Stimulated activated CD8-positive, alpha-beta memory T cell treated with anti-CD3 and anti-CD28 coated beads, Interleukin-4, amount 100 ng/mL, for 1 hour (primary cell): ENCODE results near the gene INHA.
A peak's percentile ranks its signal among the peaks of the same experiment; 100 is the strongest.

Source experiments
- DNase-seq, 2 donors: peaks; one replicate each; pipeline ENCODE4 v3.0.0-alpha.2; 2020; ENCODE audit warnings: low read depth in 2 of 2, low spot score in 1 of 2

INHA gene

GRCh38 chr2:219539926-219540678 is 32.0 kb upstream of the INHA start:
- DNase-seq = no peak

DNA sequence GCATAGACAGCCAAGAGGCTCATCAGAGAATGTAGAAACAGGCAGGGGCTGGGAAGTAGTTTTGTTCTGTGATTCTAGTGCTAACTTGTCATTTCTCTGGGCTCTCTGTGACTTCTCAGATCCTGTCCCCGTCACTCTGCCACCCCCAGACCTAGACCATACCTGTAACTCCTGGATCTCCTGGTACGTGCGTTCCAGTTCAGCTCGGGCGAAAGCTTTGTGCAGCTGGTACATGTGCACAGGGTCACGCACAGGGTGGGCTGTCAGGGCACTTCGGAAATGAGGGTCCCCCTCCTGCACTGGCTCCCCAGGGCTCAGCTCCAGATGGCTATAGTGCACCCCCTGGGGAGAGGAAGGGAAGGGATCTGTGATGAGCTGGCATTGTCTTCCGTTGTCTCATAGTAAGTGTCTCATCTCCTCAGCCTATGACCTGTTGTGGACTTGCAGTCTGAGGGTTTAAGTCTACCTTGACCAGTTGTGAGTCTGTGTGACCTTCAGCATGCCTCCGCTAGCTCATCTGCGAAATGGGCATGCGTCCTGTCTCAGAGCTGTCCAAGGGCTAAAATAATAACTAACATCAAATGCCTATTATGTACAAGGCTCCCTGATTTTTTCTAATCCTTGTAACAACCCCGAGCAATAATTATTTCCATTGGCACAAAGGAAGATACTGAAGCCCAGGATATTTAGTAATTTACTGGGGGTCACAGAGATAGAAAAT is 31.2 kb upstream of the INHA start:
- DNase-seq = no peak

DNA sequence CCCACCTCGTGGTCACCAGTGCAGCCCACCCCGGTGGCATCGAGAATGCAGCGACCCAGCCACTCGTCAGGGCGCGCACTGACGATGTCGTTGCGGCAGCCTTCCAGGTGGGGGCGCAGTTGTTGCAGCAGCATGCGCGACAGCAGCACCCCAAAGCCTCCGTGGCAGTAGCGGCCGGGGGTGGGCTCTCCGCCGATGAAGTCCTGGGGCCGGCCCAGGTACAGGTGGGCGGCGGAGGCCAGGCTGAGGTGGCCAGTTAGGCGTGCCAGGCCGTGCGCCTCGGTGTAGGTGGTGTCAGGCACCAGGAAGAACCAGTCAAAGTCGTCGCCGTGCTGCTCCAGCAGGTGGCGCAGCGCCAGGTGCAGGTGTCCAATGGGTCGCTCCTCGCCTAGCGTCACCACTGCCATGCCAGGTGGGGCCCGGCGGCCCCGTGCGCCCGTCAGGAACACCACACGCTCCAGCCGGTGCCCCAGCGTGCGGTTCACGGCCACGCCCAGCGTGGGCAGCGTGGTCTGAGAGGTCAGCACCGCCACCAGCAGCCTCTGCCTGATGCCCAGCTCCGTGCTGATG is 30.4 kb upstream of the INHA start:
- peak; percentile 60 to 69 for DNase-seq

GRCh38 chr2:219542931-219543595 is 29.0 kb upstream of the INHA start:
- DNase-seq = no peak

DNA sequence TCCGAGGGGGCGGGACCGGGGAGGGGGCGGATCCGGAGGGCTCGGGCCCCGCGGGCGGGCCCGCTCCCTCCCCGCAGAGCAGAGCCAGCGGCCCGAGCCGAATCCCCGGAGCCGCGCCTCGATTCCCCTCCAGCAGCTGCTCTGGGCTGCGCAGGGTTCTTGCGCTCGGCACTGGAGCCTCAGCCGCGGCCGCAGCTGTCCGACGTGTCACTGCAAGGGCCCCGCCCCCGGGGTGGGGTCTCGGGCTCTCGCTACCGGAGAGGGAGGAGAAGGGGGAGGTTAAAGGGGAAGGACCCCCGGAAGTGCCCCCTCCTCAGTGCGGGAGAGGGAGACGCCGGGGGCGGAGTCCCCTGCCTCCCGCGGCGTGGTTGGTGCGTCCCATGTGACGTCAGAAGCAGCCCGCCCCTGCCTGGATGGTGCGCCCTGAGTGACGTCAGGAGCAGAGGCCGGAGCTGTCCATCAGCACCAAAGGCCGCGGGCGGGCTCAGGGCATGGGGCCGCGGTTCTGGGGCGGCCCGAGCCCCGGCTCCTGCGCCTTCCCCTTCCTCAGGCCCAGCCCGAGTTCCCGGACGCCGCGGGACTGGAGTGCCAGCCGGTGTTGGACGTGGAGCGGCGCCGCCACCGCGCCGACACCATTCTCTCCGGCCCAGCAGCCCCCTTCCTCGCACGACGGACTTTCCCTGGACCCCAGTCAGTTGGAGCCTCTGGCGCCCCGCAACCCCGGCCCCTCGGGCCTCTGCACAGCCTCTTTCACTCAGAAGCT is 28.3 kb upstream of the INHA start, which contains the start of the genes CHPF and TMEM198:
CHPF (minus strand) TSS at position 214 of the 763 bp plus-strand sequence. CDS start 271 bp downstream, outside the sequence.
TMEM198 (plus strand) TSS at position 433 of the 763 bp plus-strand sequence. CDS start 700 bp downstream, outside the sequence.
- peak; percentile 76 to 82 for DNase-seq

GRCh38 chr2:219544567-219544966 is 27.5 kb upstream of the INHA start:
- DNase-seq = no peak

DNA sequence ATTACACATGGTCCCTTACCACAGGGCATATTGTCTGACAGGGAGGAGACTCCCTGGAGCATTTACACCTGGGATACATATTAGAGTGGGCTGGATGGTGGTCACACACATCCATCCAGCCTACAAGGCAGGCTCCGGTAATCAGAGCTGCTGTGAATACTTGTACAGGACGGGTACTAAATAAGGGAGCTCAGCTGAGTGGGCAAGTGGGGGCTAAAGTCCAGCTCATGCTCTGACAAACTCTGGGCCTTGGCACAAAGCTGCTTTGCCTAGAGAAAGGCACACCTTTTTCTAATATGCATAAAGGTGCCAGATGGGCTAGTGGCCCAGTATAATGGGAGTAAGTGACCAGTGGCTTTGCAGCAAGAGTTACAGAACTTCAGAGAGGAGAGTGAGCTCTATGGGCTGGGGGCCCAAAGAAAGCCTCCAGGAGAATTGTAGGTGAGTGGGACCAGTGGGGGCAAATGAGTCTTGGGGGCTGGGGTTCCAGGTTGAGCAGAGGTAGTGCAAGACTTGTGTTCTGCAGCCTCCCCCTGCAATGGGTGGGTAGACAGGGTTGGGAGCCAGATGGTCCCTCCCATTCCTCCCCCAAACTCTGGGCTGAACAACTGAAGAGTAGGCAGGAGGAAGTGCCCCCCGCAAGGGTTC is 26.7 kb upstream of the INHA start:
- no peak for DNase-seq

GRCh38 chr2:219545943-219546352 is 26.2 kb upstream of the INHA start:
- no peak for DNase-seq

DNA sequence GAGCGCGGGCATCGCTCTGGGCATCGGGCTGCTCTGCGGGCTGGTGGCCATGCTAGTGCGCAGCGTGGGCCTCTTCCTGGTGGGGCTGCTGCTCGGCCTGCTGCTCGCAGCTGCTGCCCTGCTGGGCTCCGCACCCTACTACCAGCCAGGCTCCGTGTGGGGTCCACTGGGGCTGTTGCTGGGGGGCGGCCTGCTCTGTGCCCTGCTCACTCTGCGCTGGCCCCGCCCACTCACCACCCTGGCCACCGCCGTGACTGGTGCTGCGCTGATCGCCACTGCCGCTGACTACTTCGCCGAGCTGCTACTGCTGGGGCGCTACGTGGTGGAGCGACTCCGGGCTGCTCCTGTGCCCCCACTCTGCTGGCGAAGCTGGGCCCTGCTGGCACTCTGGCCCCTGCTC is 24.5 kb upstream of the INHA start:
- DNase-seq = no peak

- no peak for DNase-seq
Measured at GRCh38 chr2:219548990-219549389, 23.1 kb upstream of the INHA start.

- DNase-seq = no peak
Measured at GRCh38 chr2:219549619-219550018, 22.5 kb upstream of the INHA start.

GRCh38 chr2:219551441-219552381 is 20.4 kb upstream of the INHA start:
- no peak for DNase-seq

DNA sequence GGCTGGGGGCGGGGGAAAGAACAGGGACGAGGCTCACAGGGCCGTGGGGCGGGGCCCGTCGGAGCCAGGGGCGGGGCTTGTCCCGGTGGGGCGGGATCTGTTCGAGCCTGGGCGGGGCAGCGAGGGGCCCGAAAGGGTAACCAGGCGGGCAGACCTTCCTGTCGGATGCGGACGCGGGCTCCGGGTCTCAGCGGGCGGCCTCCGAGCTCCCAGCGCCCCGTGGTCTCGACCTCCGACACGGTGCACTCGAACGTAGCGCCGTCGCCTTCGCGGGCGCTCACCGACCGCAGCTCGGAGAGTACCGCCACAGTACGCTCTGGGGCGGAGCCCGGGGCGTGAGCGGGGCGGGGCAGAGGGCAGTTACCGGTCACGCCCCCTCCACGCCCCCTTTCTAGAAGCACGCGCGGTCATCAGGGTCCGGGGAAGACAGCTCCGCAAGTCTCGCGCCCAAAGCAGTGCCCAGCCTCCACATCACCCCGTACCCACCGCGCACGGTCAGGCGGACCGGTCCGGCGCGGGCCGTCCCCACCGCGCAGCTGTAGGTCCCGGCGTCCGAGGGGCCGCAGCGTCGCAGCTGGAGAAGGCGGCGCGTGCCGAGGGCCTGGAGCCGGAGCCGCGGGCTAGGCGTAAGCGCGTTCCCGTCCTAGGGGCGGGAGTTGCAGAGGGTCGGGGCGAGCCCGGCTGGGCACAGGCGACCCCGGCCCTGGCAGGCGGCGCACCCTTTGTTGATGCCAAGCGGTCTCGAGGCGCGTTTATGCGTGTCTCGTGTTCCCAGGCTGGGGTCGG is 19.5 kb upstream of the INHA start:
- peak; percentile 50 to 60 for DNase-seq

DNA sequence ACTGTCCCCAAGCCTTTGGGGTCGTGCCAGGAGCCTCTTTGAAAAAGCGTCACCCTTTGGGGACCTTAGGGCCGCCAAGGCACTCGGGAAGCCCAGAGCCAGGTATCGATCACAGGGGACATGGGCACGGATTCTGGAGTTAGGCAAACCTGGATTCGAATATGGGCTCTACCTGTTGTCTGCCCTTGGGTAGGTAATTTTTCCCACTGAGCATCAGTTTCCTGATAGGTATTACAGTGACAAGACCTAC is 19.0 kb upstream of the INHA start:
- no peak for DNase-seq

DNA sequence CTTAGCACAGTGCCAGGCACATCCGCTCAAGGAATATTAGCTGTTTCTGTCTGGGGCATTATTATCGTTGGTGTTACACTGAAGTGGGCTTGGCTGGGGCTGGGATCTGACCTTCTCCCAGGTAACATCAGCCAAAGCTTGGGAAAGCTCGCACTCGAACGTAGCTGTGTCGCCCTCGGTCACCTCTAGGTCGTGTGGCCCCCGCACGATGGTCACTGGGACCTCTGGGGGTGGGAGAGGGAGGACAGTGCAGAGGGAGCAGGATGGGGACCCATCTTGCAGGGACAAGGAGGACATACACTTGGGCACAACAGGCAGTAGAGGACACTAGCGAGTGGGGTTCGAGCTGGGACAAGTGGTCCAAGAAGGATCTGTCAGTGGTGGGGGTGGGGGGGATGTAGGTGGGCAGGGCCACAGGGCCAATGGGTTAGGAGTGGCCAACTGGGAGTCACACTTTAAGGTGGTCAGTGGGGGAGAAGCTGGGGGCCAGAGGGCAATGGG is 18.6 kb upstream of the INHA start:
- DNase-seq = no peak

DNA sequence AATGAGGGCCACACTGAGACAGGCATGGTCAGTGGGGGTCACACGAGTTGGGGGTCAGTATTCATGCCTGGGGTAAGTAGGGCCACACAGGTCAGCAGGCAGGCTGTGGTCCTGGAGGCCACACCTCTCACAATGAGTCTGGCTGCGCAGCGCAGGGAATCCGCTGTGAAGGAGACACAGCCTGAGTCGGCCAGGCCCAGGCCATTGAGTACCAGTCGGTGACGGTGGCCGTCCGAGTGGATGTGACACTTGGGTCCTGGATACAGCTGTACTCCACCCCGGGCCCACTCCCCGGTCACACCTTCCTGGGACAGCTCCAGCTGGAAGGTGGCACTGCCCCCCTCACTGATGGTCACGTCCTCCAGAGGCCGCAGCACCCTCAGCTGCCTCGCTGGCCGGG is 17.8 kb upstream of the INHA start:
- DNase-seq = no peak

GRCh38 chr2:219555956-219556355 is 16.2 kb upstream of the INHA start:
- DNase-seq = no peak

- no peak for DNase-seq
Measured at GRCh38 chr2:219556413-219556812, 15.7 kb upstream of the INHA start.

- DNase-seq = no peak
Measured at GRCh38 chr2:219557320-219557719, 14.8 kb upstream of the INHA start.
